GM21515 (cell line): ENCODE results near the gene C1QTNF12.

Source experiments
- ATAC-seq: cut with Tn5 transposase; IDR thresholded peaks from one replicate; pipeline ENCODE4 v1.9.1; 2021; ENCODE audit not compliant: unreplicated experiment

Gene C1QTNF12

DNA sequence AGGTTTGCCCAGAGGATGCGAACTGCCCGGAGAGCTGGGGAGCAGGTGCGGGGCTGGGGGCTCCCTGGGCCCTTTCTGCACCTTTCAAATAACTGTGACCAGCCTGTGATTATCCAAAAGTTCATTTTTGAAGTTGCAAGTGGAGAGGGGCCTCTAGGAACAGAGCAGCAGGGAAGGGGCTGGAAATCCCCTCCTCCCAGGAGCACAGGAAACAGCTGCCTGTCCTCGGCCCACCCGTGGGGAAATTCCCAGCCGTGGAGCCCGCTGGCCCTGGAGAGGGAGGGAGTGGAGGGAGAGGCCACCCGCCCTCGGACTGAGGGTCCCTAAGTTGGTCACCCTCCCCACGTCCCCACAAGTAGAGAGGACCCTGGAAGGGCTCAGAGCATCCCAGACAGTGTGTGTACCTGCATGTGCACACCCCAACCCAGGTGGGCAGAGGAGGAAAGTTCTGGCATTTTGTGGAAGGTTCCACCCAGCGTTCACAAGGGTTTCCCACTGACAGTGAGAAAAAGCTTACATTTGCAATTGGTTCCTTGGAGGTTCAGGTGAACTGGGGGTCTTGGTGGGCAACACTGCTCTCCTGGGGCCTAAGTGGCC, 31.3 kb downstream of the C1QTNF12 start:
- no peak for ATAC-seq

- no peak for ATAC-seq
Measured at GRCh38 chr1:1213345-1214265, 32.9 kb downstream of the C1QTNF12 start, which contains the start of gene TNFRSF4. TNFRSF4 (minus strand) TSS chr1:1214153; CDS start chr1:1214127, 26 bp downstream.

DNA sequence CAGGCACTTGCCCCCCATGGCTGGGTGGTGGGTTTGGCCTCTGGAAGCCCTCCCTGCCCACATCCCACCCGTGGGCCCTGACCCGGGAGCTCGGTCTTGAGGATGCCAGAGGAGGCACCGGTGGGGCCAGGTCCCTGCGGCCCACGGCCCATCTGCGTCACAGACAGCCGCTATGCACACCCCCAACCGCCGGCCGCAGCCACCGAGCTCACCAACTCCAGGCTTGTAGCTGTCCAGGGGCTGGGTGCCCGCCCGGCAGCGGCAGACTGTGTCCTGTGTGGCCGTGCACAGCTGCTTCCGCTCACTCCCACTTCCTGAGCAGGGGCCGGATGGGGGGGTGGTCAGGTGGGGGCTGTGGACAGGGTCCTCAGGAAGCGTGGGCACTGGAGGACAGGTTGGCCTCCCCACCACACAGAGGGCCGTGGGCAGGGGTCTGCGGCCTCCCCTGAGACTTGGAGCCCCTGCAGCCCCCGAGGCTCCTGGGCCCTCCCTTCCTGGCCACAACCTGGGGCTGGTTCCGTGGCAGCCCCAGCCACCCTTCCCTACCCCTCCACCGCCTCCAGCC, 33.7 kb downstream of the C1QTNF12 start:
- no peak for ATAC-seq

DNA sequence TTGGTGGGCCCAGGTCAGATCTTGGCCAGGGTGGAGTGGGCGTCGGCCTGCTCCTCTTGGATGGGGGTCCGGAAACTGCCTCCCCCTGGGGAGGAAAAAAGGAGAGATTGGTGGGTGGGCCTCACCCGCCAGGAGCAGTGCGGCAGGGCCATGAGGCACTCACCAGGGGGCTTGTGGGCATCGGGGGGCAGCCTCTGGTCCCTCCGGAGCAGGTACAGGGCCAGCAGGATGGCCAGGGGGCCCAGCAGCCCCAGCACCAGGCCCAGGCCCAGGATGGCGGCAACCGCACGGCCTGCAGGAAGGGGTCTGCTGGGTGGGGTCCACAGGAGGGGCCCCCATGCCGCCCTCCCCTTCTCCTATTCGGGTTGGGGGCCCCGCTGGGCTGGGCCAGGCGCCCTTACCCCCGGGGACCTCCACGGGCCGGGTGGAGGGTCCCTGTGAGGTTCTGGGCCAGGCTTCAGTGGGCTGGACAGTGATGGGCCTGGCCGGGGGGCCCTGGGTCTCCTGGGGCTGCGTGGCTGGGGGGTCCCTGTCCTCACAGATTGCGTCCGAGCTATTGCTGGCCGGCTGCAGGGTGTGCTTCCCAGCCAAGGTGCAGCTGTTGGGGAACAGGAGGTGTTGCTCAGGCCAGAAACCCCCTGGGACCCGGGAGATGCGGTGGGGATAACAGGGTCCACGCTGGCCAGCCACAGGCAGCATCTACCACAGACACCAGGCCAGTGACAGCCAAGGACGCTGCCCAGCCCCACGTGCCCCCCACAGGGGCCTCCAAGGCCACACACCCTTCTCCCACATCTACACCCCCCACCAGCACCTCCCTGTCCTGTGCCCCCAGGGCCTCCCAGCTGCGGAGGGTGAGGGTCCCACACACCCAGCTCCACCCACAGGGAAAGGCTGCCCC, 34.7 kb downstream of the C1QTNF12 start:
- no peak for ATAC-seq

GRCh38 chr1:1210726-1211540, 35.6 kb downstream of the C1QTNF12 start:
- no peak for ATAC-seq

- ATAC-seq = no peak
Measured at GRCh38 chr1:1208713-1209433, 37.6 kb downstream of the C1QTNF12 start.

DNA sequence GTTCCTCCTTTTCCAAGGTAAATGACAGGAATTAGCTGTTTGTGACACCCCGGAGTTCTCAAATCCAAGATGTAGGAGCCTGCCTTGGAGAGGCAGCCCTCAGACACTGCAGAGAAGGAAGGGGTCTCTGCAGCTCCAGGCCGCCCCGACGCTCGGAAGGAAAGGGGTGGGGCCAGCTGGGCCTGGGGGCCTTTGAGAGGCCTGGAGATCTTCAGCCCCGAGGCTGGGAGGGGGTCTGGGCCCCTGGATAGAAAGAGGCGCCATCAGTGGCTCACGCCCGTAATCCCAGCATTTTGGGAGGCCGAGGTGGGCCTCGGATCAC, 39.0 kb downstream of the C1QTNF12 start:
- no peak for ATAC-seq

GRCh38 chr1:1206966-1207531, 39.5 kb downstream of the C1QTNF12 start:
- ATAC-seq = no peak

- no peak for ATAC-seq
Measured at GRCh38 chr1:1206376-1206965, 40.1 kb downstream of the C1QTNF12 start, which contains the start of gene TNFRSF18. TNFRSF18 (minus strand) TSS chr1:1206592; CDS start chr1:1206571, 21 bp downstream.

GRCh38 chr1:1205769-1206375, 40.6 kb downstream of the C1QTNF12 start:
- no peak for ATAC-seq

DNA sequence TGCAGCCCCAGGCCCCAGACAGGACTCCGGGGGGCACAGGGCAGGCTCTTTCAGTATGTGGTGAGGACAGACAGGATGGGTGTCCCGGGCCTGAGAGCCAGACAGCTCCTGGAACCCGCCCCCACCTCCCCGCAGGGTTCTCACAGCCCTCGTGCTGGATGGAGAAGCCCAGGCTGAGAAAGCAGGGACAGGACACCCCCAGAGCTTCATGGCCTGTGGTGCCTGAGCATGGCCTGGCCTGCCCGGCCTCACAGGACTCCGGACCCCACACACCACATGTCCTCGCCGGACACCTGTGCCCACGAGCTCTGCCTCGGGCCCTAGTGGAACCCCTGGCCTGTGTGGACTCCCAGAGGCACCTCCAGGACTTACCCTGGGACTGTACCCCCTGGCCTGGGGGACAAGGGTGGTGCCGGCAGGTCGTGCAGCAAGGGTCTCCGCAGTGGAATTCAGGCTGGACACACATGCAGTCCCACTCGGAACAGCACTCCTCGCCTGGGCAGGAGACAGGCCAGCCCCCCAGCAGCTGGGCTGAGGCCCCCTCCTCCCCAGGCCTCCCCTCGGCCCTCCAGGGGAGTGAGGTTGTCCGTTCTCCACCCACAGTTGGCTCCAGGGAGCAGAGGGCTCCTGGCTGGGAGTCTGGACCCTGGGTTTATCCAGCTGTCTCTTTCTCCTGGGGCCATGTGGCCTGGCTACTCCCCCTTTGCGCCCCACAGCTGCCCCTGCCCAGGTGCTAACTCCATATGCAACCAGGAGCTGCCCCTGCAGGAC, 41.3 kb downstream of the C1QTNF12 start:
- no peak for ATAC-seq

- ATAC-seq = no peak
Measured at GRCh38 chr1:1204425-1204920, 42.0 kb downstream of the C1QTNF12 start.

- no peak for ATAC-seq
Measured at GRCh38 chr1:1203561-1204424, 42.7 kb downstream of the C1QTNF12 start.

DNA sequence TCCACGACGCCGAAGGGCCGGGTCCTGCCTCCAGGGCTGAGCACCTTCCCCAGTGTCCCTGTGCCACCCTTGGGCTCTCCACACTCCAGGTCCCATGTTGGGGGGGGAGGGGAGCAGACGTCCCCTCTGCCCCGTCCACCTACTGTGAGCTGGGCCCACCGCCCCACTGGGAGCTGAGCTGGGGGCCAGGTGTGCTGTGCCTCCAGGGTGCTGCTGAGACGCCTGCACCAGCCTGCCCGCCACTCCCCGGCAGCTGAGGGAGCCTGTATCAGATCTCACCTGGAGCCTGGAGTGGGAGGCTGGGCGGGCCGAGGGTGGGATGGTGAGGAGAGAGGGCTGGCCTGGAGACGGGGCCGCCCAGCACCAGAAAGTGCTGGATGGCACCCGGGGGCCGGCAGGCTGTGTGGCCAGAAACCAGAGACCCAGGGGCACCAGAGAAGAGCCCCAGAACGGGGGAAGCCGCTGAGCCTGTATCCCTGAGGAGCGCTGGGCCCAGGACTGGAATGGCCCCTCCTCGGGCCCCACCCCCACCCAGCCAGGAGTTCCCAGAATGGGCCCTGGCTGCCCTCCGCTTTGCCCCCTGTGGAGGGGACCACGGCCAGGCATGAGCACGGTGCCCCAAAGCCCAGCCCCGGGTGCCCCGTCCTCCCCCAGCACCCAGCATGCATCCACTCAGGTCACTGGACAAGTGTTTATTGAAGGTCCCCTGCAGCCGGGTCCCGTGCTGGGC, 43.5 kb downstream of the C1QTNF12 start:
- no peak for ATAC-seq

GRCh38 chr1:1200876-1201810, 45.4 kb downstream of the C1QTNF12 start:
- ATAC-seq = no peak
